HG02642 (cell line): ENCODE data around the gene CARS2.
A peak's percentile ranks its signal among the peaks of the same experiment; 100 is the strongest.

Source experiments
- ATAC-seq: cut with Tn5 transposase; IDR thresholded peaks from one replicate; pipeline ENCODE4 v1.9.1; 2021; ENCODE audit warnings: mild to moderate bottlenecking; ENCODE audit not compliant: unreplicated experiment, poor library complexity

CARS2 gene

DNA sequence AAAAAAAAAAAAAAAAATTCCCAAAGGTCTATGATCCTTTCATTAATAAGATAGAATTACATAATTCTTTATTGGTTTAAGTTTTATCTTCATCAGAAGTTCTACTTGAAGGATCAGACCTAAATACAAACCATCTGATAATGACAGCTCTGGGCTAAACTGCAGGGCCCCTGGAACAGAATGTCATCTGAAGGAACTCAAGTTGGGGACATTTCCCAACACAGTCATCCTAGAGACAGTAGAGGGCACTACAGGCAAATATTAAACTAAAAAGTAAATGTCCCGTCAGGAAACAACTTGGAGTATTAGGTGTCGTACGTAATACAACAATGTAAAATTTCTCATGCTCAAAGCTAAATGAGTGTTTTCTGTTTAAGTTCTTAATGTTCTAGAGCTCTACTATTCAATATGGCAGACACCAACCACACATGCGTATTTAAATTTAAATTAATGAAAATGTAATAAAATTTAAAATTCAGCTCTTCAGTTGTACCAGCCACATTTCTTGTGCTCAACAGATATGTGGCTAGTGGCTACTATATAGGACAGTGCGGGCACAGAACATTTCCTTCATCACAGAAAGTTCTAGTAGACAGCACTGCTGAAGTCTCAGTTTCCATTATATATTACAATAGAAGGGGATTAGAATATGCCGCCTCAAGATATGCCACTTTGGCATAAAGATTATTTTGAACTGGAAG, 112.3 kb downstream of the CARS2 start:
- ATAC-seq, result peak; percentile 67

DNA sequence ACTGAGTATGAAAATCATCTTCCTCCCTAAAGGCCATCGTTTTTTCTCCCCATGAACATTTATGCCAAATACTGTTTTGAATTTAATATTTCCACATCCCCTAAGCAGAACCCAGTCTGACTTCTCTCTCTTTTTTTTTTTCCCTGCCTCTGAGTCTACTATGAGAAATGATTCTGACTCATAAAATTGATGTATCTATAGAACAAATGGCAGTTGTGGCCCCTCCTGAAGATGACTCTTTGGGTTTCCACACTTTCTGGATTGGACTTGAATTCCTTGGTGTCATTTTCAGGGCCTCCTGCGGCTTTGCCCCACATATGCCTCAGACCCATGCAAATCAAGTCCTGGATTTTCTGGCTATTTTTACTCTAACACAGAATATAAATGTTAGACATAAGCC, 113.3 kb downstream of the CARS2 start:
- no peak for ATAC-seq
